Activated CD4-positive, alpha-beta T cell treated with anti-CD3 and anti-CD28 coated beads for 36 hours (primary cell): ENCODE data around the gene STAG1. TPM values are rescaled to one million over a fixed set of nuclear protein-coding genes. Genes with fewer than 3 reads are reported as not detected.

ENCODE experiments used
- ATAC-seq: fragments of 200-7000 bp; cut with Tn5 transposase; one replicate; pipeline ENCODE4 v1.10.0; 2021; ENCODE audit warnings: mild to moderate bottlenecking, moderate library complexity
- CTCF ChIA-PET: fragments of 350-600 bp; sonication (Branson Sonifier 250); formaldehyde crosslinking; loops from one replicate; lab custom pipeline; 2021; ENCODE audit warnings: antibody characterized with exemption; lab: Charles Lee
- POLR2A ChIA-PET: fragments of 350-600 bp; sonication (Branson Sonifier 250); formaldehyde crosslinking; loops from one replicate; lab custom pipeline; 2021; ENCODE audit warnings: antibody characterized with exemption, inconsistent platforms; lab: Charles Lee
- DNase-seq: peaks from one replicate; pipeline ENCODE4 v3.0.0-alpha.2; 2020
- H3K27ac Mint-ChIP-seq: one replicate; pipeline ENCODE4 v1.8.0; 2021; ENCODE audit warnings: mixed read lengths
- H3K27me3 Mint-ChIP-seq: one replicate; pipeline ENCODE4 v1.8.0; 2021; ENCODE audit warnings: mixed read lengths
- H3K36me3 Mint-ChIP-seq: one replicate; pipeline ENCODE4 v1.8.0; 2021; ENCODE audit warnings: low read depth, mixed read lengths
- H3K4me1 Mint-ChIP-seq: one replicate; pipeline ENCODE4 v1.8.0; 2021; ENCODE audit warnings: mixed read lengths
- H3K4me3 Mint-ChIP-seq: one replicate; pipeline ENCODE4 v1.8.0; 2021; ENCODE audit warnings: mild to moderate bottlenecking, moderate library complexity, mixed read lengths
- H3K9me3 Mint-ChIP-seq: one replicate; pipeline ENCODE4 v1.8.0; 2021; ENCODE audit warnings: low read depth, mixed read lengths
- intact Hi-C, 2 experiments: fragments of 100-400 bp; cut with DNase I in 1 of 2; cut with micrococcal nuclease in 1 of 2; formaldehyde crosslinking; loops; one replicate each; pipeline versions ENCODE4 v1.14.2 to v1.15.1; 2022 to 2024; cut with DNase I, micrococcal nuclease
- total RNA-seq, 2 experiments: library from RNA; stranded (reverse); gene quantifications; one replicate each; pipeline ENCODE4 v1.2.3, GENCODE V29; 2021

The STAG1 gene
- total RNA-seq, 2 experiments from 2014 or later, result 27.1 to 36.0 TPM

DNA sequence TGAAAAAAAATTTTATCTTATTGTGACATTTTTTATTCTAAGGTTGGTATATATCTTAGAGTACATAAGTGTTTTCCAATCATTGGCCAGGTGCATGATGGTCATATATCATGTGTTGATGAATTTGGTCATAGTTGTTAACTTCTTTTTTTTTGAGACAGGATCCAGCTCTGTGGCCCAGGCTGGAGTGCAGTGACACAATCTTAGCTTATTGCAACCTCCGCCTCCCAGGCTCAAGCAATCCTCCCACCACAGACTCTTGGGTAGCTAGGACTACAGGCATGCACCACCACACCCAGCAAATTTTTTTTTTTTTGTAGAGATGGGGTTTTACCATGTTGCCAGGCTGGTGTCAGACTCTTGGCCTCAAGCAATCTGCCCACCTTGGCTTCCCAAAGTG lies 458.0 kb downstream of the STAG1 start:
- POLR2A ChIA-PET, result no interaction called here
- Mint-ChIP-seq H3K27me3 (no peaks in the 10 kb centered on the region), H3K9me3 (no peaks in the 10 kb centered on the region), H3K4me1 (no peaks in the 10 kb centered on the region), H3K36me3 (peaks cover 32% of the 10 kb centered on the region), H3K27ac (no peak overlapping the region), H3K4me3 (no peak overlapping the region)
- intact Hi-C loops, result no loop called here
- CTCF ChIA-PET, result interaction anchor here (0.8 to 1.8 kb wide), 3 partner anchors 12 to 720 kb away, joined by 3 to 4 read pairs (median 3); no protein-coding TSS in a partner anchor
- ATAC-seq (no peak), DNase-seq (no peak)

DNA sequence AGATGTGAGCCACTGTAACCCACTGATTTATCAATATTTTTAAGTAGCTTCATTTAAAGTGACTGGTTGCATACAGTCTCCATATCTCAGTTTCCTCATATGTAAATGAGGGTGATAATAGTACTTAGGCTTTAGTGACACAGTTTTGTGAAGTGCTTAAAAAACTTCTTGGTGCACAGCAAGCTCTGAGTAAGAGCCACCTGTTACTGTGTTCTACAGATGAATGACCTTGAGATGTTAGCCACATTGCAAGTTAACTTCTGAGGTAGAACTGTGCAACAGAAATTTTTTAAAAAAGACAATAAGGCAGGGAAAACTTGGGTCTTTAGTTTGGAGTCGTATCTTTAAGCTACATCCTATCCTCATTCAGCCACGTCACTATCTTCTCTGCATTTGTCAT lies 458.9 kb downstream of the STAG1 start:
- ATAC-seq (no peak), DNase-seq (no peak)
- Mint-ChIP-seq H3K9me3 (no peaks in the 10 kb centered on the region), H3K27ac (no peak overlapping the region), H3K4me1 (no peaks in the 10 kb centered on the region), H3K27me3 (no peaks in the 10 kb centered on the region), H3K4me3 (no peak overlapping the region), H3K36me3 (peaks cover 27% of the 10 kb centered on the region)
- intact Hi-C loops, result no loop called here
- CTCF ChIA-PET, result interaction anchor here (0.8 to 1.1 kb wide), 2 partner anchors 13 to 721 kb away, joined by 3 read pairs; no protein-coding TSS in a partner anchor
- POLR2A ChIA-PET, result no interaction called here

DNA sequence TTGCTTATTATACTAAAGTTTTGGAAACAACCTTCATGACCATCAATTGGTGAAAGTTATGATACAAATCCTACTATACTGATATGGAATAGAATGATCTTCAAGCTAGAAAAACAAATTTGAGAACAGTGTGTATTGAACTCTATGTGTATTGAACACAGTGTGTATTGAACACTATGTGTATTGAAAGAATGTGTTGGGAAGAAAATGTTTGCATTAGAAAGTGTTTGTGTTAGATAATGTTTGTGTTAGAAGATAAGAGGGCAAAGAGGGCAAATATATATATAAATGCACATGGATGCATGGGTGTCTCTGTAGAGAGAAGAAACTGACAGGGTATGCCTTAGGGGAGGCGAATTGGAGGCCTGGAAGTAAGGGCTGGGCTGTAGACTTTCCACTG lies 459.7 kb downstream of the STAG1 start:
- DNase-seq (no peak), ATAC-seq (no peak)
- Mint-ChIP-seq H3K27ac (no peak overlapping the region), H3K36me3 (peaks cover 26% of the 10 kb centered on the region), H3K4me1 (no peaks in the 10 kb centered on the region), H3K4me3 (no peak overlapping the region), H3K9me3 (no peaks in the 10 kb centered on the region), H3K27me3 (no peaks in the 10 kb centered on the region)
- ChIA-PET POLR2A (no interaction called here), CTCF (no interaction called here)
- intact Hi-C loops, result no loop called here

DNA sequence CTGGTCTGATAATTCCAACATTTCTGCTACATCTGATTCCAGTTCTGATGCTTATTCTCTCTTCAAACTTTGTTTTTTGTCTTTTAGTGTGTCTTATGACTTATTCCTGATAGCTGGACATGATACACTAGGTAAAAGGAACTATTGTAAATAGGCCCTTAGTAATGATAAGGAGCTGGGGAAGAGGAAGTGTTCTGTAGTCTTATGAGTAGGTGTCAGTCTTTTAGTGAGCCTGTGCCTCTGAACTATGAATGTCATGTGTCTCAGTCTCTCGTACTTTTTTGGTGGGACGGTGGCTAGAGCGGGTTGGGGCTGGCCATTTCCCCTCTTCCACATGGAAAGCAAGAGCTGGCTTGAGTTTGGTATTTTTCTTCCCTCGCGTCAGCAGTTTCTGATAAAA lies 460.9 kb downstream of the STAG1 start:
- ChIA-PET CTCF (interaction anchor here (0.5 to 0.9 kb wide), 2 partner anchors 633 to 725 kb away, joined by 3 to 4 read pairs; no protein-coding TSS in a partner anchor), POLR2A (no interaction called here)
- no peaks in the 10 kb centered on the region for H3K9me3 Mint-ChIP-seq
- no peak overlapping the region for H3K4me3 Mint-ChIP-seq
- peaks cover 34% of the 10 kb centered on the region for H3K36me3 Mint-ChIP-seq
- H3K27me3 Mint-ChIP-seq, result no peaks in the 10 kb centered on the region
- DNase-seq (no peak), ATAC-seq (no peak)
- no peaks in the 10 kb centered on the region for H3K4me1 Mint-ChIP-seq
- intact Hi-C loops, result no loop called here
- H3K27ac Mint-ChIP-seq, result no peak overlapping the region

Other genes with a start within 250 kb of the STAG1 start
- 1 to 10 TPM; 1.7 to 2.0 TPM for gene SLC35G2, start 66.7 kb upstream of the STAG1 start, total RNA-seq
- gene NCK1, start 109.8 kb upstream of the STAG1 start, total RNA-seq, result 10 to 100 TPM; 30.4 to 31.9 TPM
- 1 to 10 TPM in 1 of 2 experiments, under 1 TPM in 1; 0.93 to 1.1 TPM for gene IL20RB, start 205.6 kb upstream of the STAG1 start, total RNA-seq